Astrocyte of the cerebellum (primary cell): ENCODE measurements around the gene NR1H3.
A peak's percentile ranks its signal among the peaks of the same experiment; 100 is the strongest.

Experiments used
- DNase-seq: peaks from one replicate; pipeline ENCODE4 v3.0.0-alpha.2; 2011; ENCODE audit warnings: low read depth
- H3K4me3 ChIP-seq: 2 replicates; pipeline ENCODE4 v1.5.1; 2011; ENCODE audit warnings: mild to moderate bottlenecking, low read depth, low read length, moderate library complexity
- in situ Hi-C: cut with HindIII; loops from 2 replicates; pipeline ENCODE4 v1.10.0; 2017; ENCODE audit warnings: low sequenced_read_pairs
- TF ChIP-seq, protein P1 (sequence below): IDR thresholded peaks from 2 replicates; pipeline ENCODE4 v1.5.1; 2012; ENCODE audit warnings: low read length, low read depth, moderate library complexity, mild to moderate bottlenecking; ENCODE audit errors: missing control alignments

NR1H3 gene

DNA sequence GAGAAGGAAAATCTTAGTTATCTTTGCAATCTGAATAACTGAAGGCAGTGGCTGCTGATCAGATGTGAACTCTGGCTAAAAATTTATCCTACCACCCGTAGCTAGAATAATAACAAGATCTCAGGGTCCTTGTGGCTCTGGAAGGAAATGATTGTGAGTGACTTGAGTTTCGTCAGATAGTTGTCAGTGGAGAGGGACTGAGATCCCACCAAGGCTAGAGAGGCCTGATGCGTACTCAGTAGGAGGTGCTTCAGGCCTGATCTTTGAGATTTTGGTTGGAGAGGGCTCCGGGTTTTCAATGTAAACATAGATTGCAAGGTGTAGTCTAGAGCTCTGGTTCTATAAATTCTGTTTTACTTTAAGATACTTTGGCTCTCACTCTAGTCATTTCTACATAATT is 13.5 kb downstream of the NR1H3 start:
- H3K4me3 ChIP-seq, result peak overlapping the region; percentile 65

DNA sequence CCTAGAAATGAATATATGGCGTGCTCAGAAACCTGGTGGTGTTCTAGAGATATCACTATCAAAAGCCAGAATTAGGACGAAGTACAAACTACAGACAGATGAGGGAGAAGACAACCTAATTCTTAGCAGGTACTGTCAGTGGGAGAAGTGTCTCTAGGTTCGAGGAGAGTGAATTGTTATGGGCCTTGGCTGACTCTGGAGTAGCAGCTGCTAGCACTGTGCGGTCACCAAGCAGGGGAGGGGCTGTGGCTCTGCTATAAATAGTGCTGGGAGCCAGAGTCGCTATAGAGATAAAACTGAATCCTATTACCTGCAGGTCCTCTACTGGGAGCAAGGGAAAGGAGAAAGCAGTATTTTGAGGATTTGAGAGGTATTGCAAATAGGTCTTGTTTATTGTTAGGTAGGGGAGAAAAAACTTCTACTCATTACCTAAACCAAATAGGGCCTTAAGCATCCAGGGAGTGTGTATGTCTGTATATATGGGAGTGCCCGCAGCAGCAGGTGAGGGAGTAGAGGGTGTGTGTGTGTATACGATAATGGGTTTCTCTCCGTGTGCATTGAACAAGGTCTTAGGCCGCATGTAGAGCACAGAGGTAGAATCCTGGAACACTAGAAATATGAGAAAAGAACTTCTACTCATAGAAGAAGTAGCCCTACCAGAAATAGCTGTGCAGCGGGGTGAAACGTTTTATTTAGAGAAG is 14.3 kb downstream of the NR1H3 start:
- TF ChIP-seq, protein P1, sequence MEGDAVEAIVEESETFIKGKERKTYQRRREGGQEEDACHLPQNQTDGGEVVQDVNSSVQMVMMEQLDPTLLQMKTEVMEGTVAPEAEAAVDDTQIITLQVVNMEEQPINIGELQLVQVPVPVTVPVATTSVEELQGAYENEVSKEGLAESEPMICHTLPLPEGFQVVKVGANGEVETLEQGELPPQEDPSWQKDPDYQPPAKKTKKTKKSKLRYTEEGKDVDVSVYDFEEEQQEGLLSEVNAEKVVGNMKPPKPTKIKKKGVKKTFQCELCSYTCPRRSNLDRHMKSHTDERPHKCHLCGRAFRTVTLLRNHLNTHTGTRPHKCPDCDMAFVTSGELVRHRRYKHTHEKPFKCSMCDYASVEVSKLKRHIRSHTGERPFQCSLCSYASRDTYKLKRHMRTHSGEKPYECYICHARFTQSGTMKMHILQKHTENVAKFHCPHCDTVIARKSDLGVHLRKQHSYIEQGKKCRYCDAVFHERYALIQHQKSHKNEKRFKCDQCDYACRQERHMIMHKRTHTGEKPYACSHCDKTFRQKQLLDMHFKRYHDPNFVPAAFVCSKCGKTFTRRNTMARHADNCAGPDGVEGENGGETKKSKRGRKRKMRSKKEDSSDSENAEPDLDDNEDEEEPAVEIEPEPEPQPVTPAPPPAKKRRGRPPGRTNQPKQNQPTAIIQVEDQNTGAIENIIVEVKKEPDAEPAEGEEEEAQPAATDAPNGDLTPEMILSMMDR, result no peak
- DNase-seq, result no peak

More for the DNA sequence above, 13.5 kb downstream of the NR1H3 start:
- no peak for DNase-seq
- in situ Hi-C loops, result no loop called here
- TF ChIP-seq, protein P1, result no peak

GRCh38 chr11:47272706-47273105 is 14.9 kb downstream of the NR1H3 start:
- no peak for DNase-seq
- no peak overlapping the region for H3K4me3 ChIP-seq
- TF ChIP-seq, protein P1, result no peak
- in situ Hi-C loops, result no loop called here

More for the DNA sequence above, 14.3 kb downstream of the NR1H3 start:
- H3K4me3 ChIP-seq, result no peak overlapping the region
- in situ Hi-C loops, result no loop called here

DNA sequence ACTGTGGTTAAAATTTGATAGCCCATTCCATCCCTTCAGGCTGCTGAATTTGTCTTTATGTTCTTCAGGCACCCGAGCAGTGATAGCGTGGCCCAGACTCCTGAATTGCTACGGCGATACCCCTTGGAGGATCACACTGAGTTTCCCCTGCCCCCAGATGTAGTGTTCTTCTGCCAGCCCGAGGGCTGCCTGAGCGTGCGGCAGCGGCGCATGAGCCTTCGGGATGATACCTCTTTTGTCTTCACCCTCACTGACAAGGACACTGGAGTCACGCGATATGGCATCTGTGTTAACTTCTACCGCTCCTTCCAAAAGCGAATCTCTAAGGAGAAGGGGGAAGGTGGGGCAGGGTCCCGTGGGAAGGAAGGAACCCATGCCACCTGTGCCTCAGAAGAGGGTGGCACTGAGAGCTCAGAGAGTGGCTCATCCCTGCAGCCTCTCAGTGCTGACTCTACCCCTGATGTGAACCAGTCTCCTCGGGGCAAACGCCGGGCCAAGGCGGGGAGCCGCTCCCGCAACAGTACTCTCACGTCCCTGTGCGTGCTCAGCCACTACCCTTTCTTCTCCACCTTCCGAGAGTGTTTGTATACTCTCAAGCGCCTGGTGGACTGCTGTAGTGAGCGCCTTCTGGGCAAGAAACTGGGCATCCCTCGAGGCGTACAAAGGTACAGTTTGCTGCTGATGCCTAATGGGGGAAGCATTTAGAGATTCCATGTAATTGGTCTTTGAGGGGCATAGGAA is 16.9 kb downstream of the NR1H3 start:
- no peak overlapping the region for H3K4me3 ChIP-seq
- DNase-seq, result no peak
- TF ChIP-seq, protein P1, result no peak
- in situ Hi-C loops, result no loop called here

DNA sequence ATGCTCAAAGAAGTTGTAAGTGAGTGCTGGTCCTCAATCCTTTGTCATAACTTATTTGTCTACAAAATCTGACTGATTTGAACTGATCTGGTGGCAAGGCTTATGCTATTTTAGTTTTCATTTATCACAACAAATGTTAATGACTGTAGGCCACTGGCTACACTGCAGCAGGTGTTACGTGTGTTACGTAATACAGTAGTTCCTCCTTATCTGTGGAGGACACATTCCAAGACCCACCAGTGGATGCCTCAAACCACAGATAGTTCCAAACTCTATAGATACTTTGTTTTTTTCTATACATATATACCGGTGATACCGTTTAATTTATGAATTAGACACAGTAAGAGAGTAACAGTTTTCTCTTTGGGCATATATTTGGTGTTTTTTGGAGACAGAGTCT is 19.1 kb downstream of the NR1H3 start:
- TF ChIP-seq, protein P1, result no peak
- no peak for DNase-seq
- H3K4me3 ChIP-seq, result no peak overlapping the region
- in situ Hi-C loops, result no loop called here

GRCh38 chr11:47278058-47278457 is 20.3 kb downstream of the NR1H3 start:
- in situ Hi-C loops, result no loop called here
- TF ChIP-seq, protein P1, result no peak
- H3K4me3 ChIP-seq, result no peak overlapping the region
- DNase-seq, result no peak
